ACHN (cell line): ENCODE data around the gene SPATA19.

Source experiments
- DNase-seq: peaks from one replicate; pipeline ENCODE4 v3.0.0-alpha.2; 2015
- in situ Hi-C: cut with HindIII; loops from 2 replicates; pipeline ENCODE4 v1.10.0; 2017; ENCODE audit warnings: low sequenced_read_pairs, low pct_ligation_motif_present, low pct_unique_long_range_greater_than_20kb

SPATA19 gene

GRCh38 chr11:133796043-133796795, 49.1 kb downstream of the SPATA19 start:
- in situ Hi-C loops = no loop called here
- DNase-seq = no peak

- no peak for DNase-seq
- in situ Hi-C loops = no loop called here
These were observed 50.2 kb downstream of the SPATA19 start for GRCh38 chr11:133795088-133795487.

- in situ Hi-C loops = no loop called here
- no peak for DNase-seq
These were observed 51.1 kb downstream of the SPATA19 start for GRCh38 chr11:133794205-133794604.

- in situ Hi-C loops = no loop called here
- DNase-seq = no peak
These were observed 51.9 kb downstream of the SPATA19 start for GRCh38 chr11:133793271-133794035.

GRCh38 chr11:133790995-133791394, 54.3 kb downstream of the SPATA19 start:
- in situ Hi-C loops = no loop called here
- DNase-seq = no peak
